GM23248 (cell line): Measurements from ENCODE around the gene LRRFIP1.
"Not testable (repeated sequence)": the region's sequence is repeated elsewhere in the genome, so short reads cannot be mapped to it uniquely, and the experiment has no call there.

Experiments
- EZH2 ChIP-seq: fragments of 200-600 bp; sonication (generic); IDR thresholded peaks from 2 replicates; pipeline ENCODE4 v1.6.1; 2018; ENCODE audit warnings: antibody characterized with exemption, mild to moderate bottlenecking; ENCODE audit not compliant: insufficient read depth, poor library complexity, severe bottlenecking
- EZH2phosphoT487 ChIP-seq: fragments of 200-600 bp; sonication (generic); IDR thresholded peaks from 2 replicates; pipeline ENCODE4 v1.6.1; 2018; ENCODE audit warnings: antibody characterized with exemption, moderate library complexity, mild to moderate bottlenecking, low read depth; ENCODE audit not compliant: insufficient read depth

- TF ChIP-seq EZH2, EZH2phosphoT487: not testable (repeated sequence)
Observed at GRCh38 chr2:237595829-237596519, 31.4 kb upstream of the LRRFIP1 start.
